Stimulated activated CD4-positive, alpha-beta T cell treated with anti-CD3 and anti-CD28 coated beads, Interleukin-1b, Interleukin-23, amount 100 ng/mL, for 48 hours (primary cell): ENCODE results near the gene HPS4.

Source experiments
- DNase-seq: peaks from one replicate; pipeline ENCODE4 v3.0.0-alpha.2; 2020

Gene HPS4

GRCh38 chr22:26494506-26494905 is 10.9 kb upstream of the HPS4 start:
- DNase-seq: no peak

DNA sequence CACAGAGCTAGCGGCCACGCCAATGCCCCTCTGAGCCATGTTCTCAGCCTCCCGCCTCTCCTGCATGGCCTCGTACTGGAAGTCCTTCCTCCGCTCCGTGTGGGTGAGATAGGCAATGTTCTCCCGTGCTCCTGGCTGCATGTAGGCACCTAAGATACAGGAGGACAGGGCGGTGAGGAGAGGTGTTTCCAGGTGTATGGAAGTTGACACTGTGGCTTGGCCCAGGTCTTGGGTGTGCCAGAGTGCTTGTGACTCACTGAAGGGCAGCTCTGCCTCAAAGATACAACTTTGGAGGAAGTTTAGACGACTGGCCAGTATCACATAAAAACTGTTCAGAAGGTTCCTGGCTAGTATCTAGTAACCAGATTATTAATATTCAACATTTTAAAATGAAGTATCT is 8.6 kb upstream of the HPS4 start:
- DNase-seq: no peak

- no peak for DNase-seq
These were observed 6.0 kb upstream of the HPS4 start for GRCh38 chr22:26489447-26490036.

DNA sequence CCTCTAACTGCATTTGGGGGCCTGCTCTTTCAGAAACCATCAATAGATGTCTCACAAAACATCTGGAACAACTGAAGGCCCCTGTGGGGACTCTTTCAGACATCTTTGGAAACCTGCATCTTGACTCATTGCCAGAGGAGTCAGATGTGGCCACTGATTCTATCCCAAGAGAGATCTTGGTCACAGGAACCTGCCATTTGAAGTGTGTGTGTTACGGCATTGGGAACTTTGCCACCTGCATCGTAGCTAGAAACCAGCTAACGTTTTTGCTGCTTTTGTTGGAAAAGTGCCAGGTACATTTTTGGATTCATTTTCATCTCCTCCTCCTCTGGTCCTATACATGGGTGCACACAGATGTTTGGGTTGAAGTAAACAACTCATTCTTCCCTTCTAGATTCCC is 4.4 kb upstream of the HPS4 start:
- no peak for DNase-seq

GRCh38 chr22:26486394-26486793 is 2.8 kb upstream of the HPS4 start:
- DNase-seq: no peak

GRCh38 chr22:26485806-26486390 is 2.3 kb upstream of the HPS4 start:
- DNase-seq: no peak

GRCh38 chr22:26485013-26485412 is 1.4 kb upstream of the HPS4 start:
- DNase-seq: no peak

GRCh38 chr22:26484360-26484706 is 750 bp upstream of the HPS4 start:
- DNase-seq: no peak

GRCh38 chr22:26483043-26483438 is 542 bp downstream of the HPS4 start:
- DNase-seq: no peak

GRCh38 chr22:26482161-26482560 is 1.4 kb downstream of the HPS4 start:
- no peak for DNase-seq

DNA sequence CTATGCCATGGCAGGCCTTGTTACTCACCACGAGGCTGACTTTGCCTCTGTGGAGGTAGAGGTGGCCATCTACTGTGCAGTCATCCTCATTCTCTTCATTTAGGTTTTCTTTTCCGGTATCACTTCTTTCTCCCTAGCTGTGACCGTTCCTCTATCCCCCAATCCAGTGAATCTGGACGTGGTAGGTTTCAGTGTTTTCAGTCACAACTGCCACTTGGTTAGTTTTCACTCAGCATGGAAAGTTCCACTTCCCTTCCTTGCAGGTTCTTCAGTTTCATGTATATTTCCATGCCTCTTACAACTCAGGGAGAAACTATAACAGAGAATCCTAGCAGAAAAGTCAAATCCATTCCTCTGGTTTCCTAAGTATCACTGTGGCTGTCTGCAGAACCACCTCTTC is 1.9 kb downstream of the HPS4 start:
- no peak for DNase-seq

DNA sequence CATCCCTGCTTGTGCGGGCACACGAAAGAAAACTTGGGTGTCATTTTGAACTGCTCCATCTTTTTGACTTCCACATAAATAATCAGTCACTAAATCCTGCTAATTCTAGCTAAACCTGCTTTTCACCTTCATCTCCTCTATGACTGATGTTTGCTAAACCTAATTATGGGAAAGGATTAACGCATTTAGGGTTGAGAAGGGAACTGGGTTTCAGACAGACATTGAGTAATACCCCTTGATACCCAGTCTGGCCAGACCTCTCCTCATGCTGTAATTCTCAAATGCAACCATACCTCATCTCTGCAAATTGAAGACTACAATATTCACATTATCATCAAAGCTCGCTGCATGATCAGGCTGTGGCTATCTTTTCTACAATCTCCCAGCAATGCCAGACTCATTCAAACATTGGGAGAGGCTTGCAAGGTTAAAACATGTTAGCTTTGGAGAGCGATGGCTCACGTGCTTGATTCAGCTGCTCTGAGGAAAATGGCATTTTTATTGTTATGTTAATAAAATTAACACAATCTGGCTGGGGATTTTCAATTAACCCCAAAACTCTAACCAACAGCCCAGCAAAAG is 2.4 kb downstream of the HPS4 start:
- no peak for DNase-seq

- no peak for DNase-seq
These were observed 3.0 kb downstream of the HPS4 start for GRCh38 chr22:26480611-26480932.

DNA sequence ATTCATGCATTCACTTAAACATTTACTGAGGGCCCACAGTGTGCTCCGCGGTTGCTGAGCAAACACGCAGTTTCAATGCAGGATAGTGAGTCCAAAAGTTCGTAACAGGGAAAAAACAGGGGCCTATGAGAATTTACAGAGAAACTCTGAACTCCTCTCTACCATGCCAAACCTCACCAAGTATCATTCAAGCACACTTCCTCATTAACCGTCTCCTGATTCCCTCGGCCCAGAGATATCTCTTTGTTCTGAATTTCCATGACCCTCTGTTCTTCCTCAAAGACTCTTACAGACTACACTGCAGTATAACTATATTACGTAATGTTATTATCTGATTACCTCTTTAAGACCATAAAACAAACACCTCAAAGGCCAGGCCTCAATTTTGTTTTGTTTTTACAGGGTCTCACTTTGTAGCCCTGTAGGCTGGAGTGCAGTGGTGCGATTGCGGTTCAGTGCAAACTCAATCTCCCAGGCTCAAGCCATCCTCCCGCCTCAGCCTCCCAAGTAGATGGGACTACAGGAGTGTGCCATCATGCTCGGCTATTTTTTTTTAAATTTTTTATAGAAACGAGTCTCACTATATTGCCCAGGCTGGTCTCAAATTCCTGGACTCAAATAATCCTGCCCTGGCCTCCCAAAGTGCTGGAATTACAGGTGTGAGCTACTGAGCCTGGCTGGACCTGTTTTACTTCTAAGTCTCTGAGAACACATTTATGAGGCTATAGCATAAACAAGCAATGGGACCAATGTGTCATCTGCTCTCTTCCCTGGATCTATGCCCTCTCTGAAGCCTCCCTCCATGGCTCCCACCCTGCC is 3.6 kb downstream of the HPS4 start:
- DNase-seq: no peak

GRCh38 chr22:26479043-26479791 is 4.4 kb downstream of the HPS4 start:
- DNase-seq: no peak

DNA sequence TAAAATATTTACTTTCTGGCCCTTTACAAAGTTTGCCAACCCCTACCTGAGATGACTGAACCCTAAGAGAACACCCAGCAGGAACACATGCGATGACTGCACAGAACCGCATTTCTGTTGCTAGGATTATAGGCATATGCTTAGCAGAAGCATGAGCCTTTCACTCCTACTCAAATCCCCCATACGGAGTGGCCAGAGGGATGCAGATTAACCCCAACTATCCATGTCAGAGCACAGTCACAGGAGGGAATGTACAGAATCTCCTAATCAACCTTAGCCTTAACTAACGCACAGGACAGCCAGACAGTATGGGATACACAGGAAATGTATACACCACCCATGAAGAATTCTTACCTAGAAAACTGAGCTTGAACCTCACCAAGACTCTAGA is 6.2 kb downstream of the HPS4 start:
- DNase-seq: no peak

DNA sequence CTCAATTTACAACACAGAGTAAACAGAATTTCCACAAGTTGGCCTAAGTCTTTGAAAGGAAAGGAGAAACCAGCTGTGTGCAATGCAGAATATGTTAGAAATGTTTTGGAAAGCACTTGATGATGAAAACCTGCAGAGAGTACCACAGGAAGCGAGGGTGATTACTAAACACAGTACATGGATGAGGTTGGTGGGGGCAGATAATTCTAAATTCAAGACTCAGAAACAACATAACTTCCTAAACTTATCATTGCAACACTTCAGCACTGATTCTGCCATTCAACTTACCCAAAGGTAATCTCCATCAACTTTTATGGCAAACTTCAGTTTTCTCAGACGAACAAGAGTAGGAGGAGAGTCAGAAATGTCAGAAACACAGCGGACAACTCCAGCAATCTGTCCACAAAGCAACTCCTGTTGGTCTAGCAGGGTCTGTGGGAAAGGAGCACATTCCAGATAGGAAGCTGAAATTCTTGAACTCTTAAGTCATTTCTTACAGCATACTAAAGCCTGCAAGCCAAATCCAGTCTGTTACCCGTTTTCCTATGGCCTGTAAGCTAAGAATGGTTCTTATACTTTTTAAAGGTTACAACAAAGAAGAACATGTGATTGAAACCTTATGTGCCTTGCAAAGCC is 6.8 kb downstream of the HPS4 start:
- no peak for DNase-seq

GRCh38 chr22:26474682-26475081 is 8.9 kb downstream of the HPS4 start:
- no peak for DNase-seq

- no peak for DNase-seq
These were observed 12.1 kb downstream of the HPS4 start for GRCh38 chr22:26471522-26471921.

- DNase-seq: no peak
These were observed 12.8 kb downstream of the HPS4 start for GRCh38 chr22:26470807-26471206.

DNA sequence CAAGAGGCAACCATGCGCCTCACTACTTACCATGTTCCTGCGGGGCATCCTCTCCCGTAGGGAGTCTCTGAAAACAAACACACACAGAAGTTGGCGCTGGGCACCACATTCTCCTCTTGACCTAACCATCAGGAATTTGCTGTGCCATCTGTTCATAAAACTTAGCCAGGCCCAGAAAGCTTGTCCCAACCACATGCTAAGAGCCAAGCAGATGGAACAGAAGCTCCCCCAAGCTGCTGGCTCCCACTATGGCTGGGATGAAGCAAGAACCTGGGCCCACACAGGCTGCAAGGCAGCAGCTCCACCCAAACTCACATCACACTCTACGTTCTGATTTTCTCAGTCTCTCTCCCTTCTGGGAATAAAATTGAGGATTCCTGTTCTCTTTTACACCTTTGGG is 17.4 kb downstream of the HPS4 start:
- no peak for DNase-seq

DNA sequence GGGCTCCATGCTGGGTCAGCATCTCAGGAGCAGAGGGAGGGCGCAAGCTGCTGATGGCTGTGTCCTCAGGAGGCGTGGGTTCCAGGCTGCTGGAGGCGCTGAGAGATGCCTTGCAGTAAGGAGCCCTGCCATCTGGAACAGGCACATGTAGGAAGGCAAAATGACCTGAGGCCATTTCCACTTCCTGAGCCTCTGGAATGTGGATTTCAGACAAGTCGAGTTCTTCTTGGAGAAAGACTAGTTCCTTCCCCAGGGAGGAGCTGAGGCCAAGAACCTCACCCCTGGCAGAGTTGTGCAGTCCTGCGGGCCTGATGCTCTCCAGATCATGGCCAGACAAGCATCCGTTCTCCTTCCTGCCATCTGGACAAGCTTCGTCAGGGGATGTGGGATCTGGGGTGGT is 19.3 kb downstream of the HPS4 start:
- DNase-seq: no peak

GRCh38 chr22:26463688-26464087 is 19.9 kb downstream of the HPS4 start:
- no peak for DNase-seq
